Measurements from ENCODE around the gene TRIM14. TPM values are rescaled to one million over a fixed set of nuclear protein-coding genes. Genes with fewer than 3 reads are reported as not detected.

The TRIM14 gene
- total RNA-seq, 3 donors from 2014 or later (not counting 1 experiment from before 2014, with no cell fraction given): 45.1 to 66.5 (median 65.3) TPM

GRCh38 chr9:98047002-98047401 is 72.0 kb downstream of the TRIM14 start:
- H3K4me1 ChIP-seq (ENCODE audit: control insufficient read depth, insufficient read depth, low read length): peaks cover 10% of the 10 kb centered on the region
- Mint-ChIP-seq H3K27ac (no peak overlapping the region), H3K36me3 (no peaks in the 10 kb centered on the region), H3K4me3 (no peak overlapping the region), H3K27me3 (ENCODE audit: low read depth in 2 of 2) (no peaks in the 10 kb centered on the region), H3K4me1 (peaks cover 12% of the 10 kb centered on the region in 2 donors), H3K9me3 (no peaks in the 10 kb centered on the region)
- no peaks in the 10 kb centered on the region for H3K36me3 ChIP-seq (ENCODE audit: control insufficient read depth, insufficient read depth, low read length)
- H3K27me3 ChIP-seq (ENCODE audit: control insufficient read depth, insufficient read depth, low read length): no peaks in the 10 kb centered on the region
- intact Hi-C loops (cut with micrococcal nuclease): no loop called here
- H3K4me3 ChIP-seq (ENCODE audit: low read length): no peak overlapping the region
- no peak for TF ChIP-seq CTCF (IDR thresholded peaks at IDR 0.05)
- DNase-seq (no peak), ATAC-seq (no peak)
- no peak overlapping the region for H3K27ac ChIP-seq (ENCODE audit: low read length)
- no peaks in the 10 kb centered on the region for H3K9me3 ChIP-seq (ENCODE audit: control insufficient read depth, insufficient read depth, low read length)
- WGBS (ENCODE audit: insufficient coverage): 70% methylated on average over 5 of the region's 5 CpGs

GRCh38 chr9:98046180-98046543 is 72.9 kb downstream of the TRIM14 start:
- Histone ChIP-seq H3K4me1 (ENCODE audit: control insufficient read depth, insufficient read depth, low read length) (peaks cover 10% of the 10 kb centered on the region), H3K9me3 (ENCODE audit: control insufficient read depth, insufficient read depth, low read length) (no peaks in the 10 kb centered on the region), H3K36me3 (ENCODE audit: control insufficient read depth, insufficient read depth, low read length) (no peaks in the 10 kb centered on the region), H3K4me3 (ENCODE audit: low read length) (no peak overlapping the region), H3K27ac (ENCODE audit: low read length) (no peak overlapping the region), H3K27me3 (ENCODE audit: control insufficient read depth, insufficient read depth, low read length) (no peaks in the 10 kb centered on the region)
- WGBS (ENCODE audit: insufficient coverage): 95% methylated on average over 8 of the region's 9 CpGs
- Mint-ChIP-seq H3K27ac (peak overlapping the region; percentile 82 to 89), H3K27me3 (ENCODE audit: low read depth in 2 of 2) (no peaks in the 10 kb centered on the region), H3K36me3 (no peaks in the 10 kb centered on the region), H3K4me3 (peak overlapping the region; percentile 79), H3K4me1 (peaks cover 12% of the 10 kb centered on the region in 2 donors), H3K9me3 (no peaks in the 10 kb centered on the region)
- ATAC-seq (no peak), DNase-seq (no peak)
- TF ChIP-seq CTCF (IDR thresholded peaks at IDR 0.05): no peak
- intact Hi-C loops (cut with micrococcal nuclease): no loop called here

DNA sequence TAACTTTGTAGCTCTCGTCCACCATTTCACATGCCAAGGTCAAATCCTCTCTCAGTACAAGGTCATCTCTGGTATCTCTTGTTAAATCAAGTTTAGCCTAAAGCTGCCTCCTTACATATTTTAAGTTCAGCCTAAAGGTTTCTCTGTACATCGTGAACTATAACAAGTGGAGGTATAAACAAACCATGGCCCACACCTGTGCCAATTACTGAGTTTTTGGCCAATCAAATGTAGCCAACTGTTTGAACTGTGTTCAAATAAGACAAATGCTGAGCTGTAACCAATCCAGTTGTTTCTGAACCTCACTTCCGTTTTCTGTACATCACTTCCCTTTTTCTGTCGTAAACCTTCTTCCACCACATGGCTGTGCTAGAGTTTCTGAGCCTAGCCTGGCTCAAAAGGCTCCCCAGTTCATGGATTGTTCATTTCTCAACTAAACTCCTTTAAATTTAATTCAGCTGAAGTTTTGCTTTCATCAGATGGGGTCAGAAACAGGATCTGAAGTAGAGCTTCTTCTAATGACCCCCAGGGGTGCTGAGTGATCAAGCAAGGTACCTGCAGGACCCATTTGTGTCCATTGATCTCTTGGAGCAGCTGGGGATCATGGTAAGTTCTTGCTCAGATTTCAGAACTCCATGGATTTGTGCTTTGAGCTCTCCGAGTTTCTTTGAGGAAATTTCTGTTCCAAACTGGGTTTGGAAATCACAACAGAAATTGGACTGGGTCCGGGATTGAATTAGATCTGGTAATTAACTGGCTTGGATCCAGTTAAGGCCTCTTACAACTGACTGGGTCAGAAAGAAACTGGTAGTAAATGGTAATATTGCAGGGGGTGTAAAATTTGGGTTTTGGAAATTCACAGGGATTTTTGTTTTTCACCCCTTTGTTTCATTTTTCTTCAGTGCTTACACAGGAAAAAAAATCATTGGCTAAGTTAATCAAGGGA is 73.5 kb downstream of the TRIM14 start:
- H3K36me3 Mint-ChIP-seq: no peaks in the 10 kb centered on the region
- peak overlapping the region; percentile 66 for H3K27ac ChIP-seq (ENCODE audit: low read length)
- DNase-seq (peak in 1 of 2 donors; percentile 83), ATAC-seq (peak; percentile 96 to 97 (median 97))
- no peaks in the 10 kb centered on the region for H3K9me3 ChIP-seq (ENCODE audit: control insufficient read depth, insufficient read depth, low read length)
- peak overlapping the region; percentile 9 for H3K4me3 ChIP-seq (ENCODE audit: low read length)
- H3K27me3 Mint-ChIP-seq (ENCODE audit: low read depth in 2 of 2): no peaks in the 10 kb centered on the region
- no peak for TF ChIP-seq CTCF (IDR thresholded peaks at IDR 0.05)
- H3K4me1 Mint-ChIP-seq: peaks cover 12% of the 10 kb centered on the region in 2 donors
- H3K9me3 Mint-ChIP-seq: no peaks in the 10 kb centered on the region
- WGBS (ENCODE audit: insufficient coverage): 41% methylated on average over 6 of the region's 6 CpGs
- H3K27me3 ChIP-seq (ENCODE audit: control insufficient read depth, insufficient read depth, low read length): no peaks in the 10 kb centered on the region
- H3K36me3 ChIP-seq (ENCODE audit: control insufficient read depth, insufficient read depth, low read length): no peaks in the 10 kb centered on the region
- peak overlapping the region; percentile 79 for H3K4me3 Mint-ChIP-seq
- intact Hi-C loops (cut with micrococcal nuclease): no loop called here
- H3K4me1 ChIP-seq (ENCODE audit: control insufficient read depth, insufficient read depth, low read length): peaks cover 10% of the 10 kb centered on the region
- peak overlapping the region; percentile 82 to 89 for H3K27ac Mint-ChIP-seq
